Measurements from ENCODE around the gene FBXL4. TPM values are rescaled to one million over a fixed set of nuclear protein-coding genes. Genes with fewer than 3 reads are reported as not detected.

FBXL4 gene
- total and polyA plus RNA-seq, 3 donors from 2014 or later, result 7.9 to 17.8 (median 14.0) TPM

- Histone ChIP-seq H3K36me3 (ENCODE audit: low read depth, missing control alignments) (no peaks in the 10 kb centered on the region), H3K4me3 (no peak overlapping the region), H3K27ac (no peak overlapping the region), H3K4me1 (no peaks in the 10 kb centered on the region), H3K27me3 (no peaks in the 10 kb centered on the region), H3K9me3 (no peaks in the 10 kb centered on the region)
- intact Hi-C loops (cut with DNase I; ENCODE audit: low total_unique reads), result no loop called here
- DNase-seq, result no peak
- TF ChIP-seq CTCF (IDR thresholded peaks at IDR 0.05) (no peak), POLR2A (IDR thresholded peaks at IDR 0.05) (no peak)
Observed at GRCh38 chr6:98904096-98904495, 43.6 kb downstream of the FBXL4 start.

- no peak overlapping the region for H3K27ac ChIP-seq
- WGBS, 2 donors, result 92% methylated on average over 2 of the region's 2 CpGs
- DNase-seq, result no peak
- H3K27me3 ChIP-seq, result no peaks in the 10 kb centered on the region
- H3K36me3 ChIP-seq (ENCODE audit: low read depth, missing control alignments), result no peaks in the 10 kb centered on the region
- no peaks in the 10 kb centered on the region for H3K9me3 ChIP-seq
- intact Hi-C loops (cut with DNase I; ENCODE audit: low total_unique reads), result no loop called here
- TF ChIP-seq CTCF (IDR thresholded peaks at IDR 0.05), result no peak
- H3K4me3 ChIP-seq, result no peak overlapping the region
- no peaks in the 10 kb centered on the region for H3K4me1 ChIP-seq
Observed at GRCh38 chr6:98900706-98901105, 47.0 kb downstream of the FBXL4 start.

DNA sequence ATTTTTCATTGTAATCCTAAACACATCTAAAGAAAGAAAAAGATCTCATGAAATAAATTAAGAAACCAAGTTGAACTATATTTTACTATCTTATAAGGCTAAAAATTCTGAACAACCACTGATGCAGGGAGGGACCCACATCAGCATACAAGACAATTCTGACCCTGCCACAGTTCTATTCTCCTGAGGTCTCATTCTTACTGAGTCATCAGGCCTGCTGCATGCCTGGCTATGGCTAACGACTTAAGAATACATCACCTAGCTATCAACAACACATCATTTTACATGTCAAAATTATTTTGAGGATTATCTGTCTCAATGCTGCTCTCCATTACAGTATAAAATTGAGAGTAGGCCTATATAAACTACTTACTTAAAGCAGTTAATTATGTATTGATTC is 52.9 kb downstream of the FBXL4 start:
- H3K27ac ChIP-seq, result no peak overlapping the region
- 78 to 85% methylated on average over 1 of the region's 1 CpG for WGBS, 2 donors

GRCh38 chr6:98887650-98888049 is 60.1 kb downstream of the FBXL4 start:
- H3K27ac ChIP-seq, result no peak overlapping the region
- WGBS, 2 donors, result 90 to 92% methylated on average over 3 of the region's 3 CpGs

More for the DNA sequence above, 52.9 kb downstream of the FBXL4 start:
- H3K9me3 ChIP-seq, result no peaks in the 10 kb centered on the region
- intact Hi-C loops (cut with DNase I; ENCODE audit: low total_unique reads), result no loop called here
- H3K27me3 ChIP-seq, result no peaks in the 10 kb centered on the region
- H3K4me1 ChIP-seq, result no peaks in the 10 kb centered on the region
- no peaks in the 10 kb centered on the region for H3K36me3 ChIP-seq (ENCODE audit: low read depth, missing control alignments)
- DNase-seq, result no peak
- no peak overlapping the region for H3K4me3 ChIP-seq
- TF ChIP-seq POLR2A (IDR thresholded peaks at IDR 0.05), result no peak
- TF ChIP-seq CTCF (IDR thresholded peaks at IDR 0.05), result no peak

More at GRCh38 chr6:98887650-98888049, 60.1 kb downstream of the FBXL4 start:
- intact Hi-C loops (cut with DNase I; ENCODE audit: low total_unique reads), result no loop called here
- TF ChIP-seq POLR2A (IDR thresholded peaks at IDR 0.05) (no peak), CTCF (IDR thresholded peaks at IDR 0.05) (no peak)
- Histone ChIP-seq H3K36me3 (ENCODE audit: low read depth, missing control alignments) (no peaks in the 10 kb centered on the region), H3K4me3 (no peak overlapping the region), H3K4me1 (no peaks in the 10 kb centered on the region), H3K9me3 (no peaks in the 10 kb centered on the region), H3K27me3 (no peaks in the 10 kb centered on the region)
- no peak for DNase-seq

Measured in testis (tissue), 3 donors.